Measurements from ENCODE around the gene ZNF205. TPM values are rescaled to one million over a fixed set of nuclear protein-coding genes. Genes with fewer than 3 reads are reported as not detected.

The ZNF205 gene
- total and polyA plus RNA-seq, 2 of the 13 experiments (the other 11 are each of a cell fraction or from before 2014, with no cell fraction given): 5.8 to 10.2 TPM

DNA sequence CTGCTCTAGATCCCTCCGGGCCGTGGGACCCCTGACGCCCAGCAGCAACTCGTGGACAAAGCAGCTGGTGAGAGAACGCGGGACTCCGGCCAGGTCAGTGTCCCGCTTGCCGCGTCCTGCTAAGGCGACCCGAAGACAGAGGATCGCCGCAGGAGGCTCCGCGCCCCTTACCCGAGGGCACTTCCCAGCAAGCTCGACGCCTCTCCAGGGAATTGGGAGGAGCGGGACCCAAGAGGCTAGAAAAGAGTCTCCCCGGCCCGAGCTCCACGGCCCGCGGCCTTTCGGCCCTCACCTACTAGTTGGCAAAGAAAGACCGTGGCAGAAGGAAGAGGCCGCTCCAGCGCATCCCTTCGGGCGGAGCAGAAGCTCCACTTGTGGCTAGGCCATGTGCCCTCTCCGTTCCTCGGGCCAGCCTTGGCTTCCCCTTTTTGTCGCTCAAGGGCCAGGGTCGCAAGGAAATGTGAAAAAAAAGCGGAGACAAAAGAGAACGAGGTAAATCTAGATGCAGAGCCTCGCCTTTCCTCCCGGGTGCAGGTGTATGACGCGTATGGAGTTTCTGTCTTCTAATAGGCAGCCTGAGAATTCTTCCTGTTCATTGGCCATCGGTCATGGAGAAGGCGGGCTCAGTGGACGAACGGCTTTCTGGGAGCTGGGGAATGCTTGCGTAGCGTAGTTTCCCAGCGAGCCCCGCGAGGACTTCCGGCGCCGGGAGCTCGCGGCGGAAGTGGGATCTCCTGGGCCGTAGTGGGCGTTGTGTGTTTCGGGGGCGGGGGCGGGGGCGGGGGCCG, 22.1 kb downstream of the ZNF205 start, which contains the start of gene ZNF213 (continued):
- peak; percentile 97 for TF ChIP-seq ZFX (CRISPR knock-in tag; IDR thresholded peaks at IDR 0.05; ENCODE audit: low read depth)
- TF ChIP-seq ZNF572 (CRISPR knock-in tag; IDR thresholded peaks at IDR 0.05): 0 out of 2 replicates have a peak, but pooled peaks have one; percentile 44
- TF ChIP-seq HOXA5 (CRISPR knock-in tag; IDR thresholded peaks at IDR 0.05): no peak
- no peak for TF ChIP-seq ZNF761 (CRISPR knock-in tag; conservative IDR thresholded peaks at IDR 0.05)
- no peak for TF ChIP-seq ETV5 (CRISPR knock-in tag; IDR thresholded peaks at IDR 0.05; ENCODE audit: borderline replicate concordance)
- TF ChIP-seq, protein P1, sequence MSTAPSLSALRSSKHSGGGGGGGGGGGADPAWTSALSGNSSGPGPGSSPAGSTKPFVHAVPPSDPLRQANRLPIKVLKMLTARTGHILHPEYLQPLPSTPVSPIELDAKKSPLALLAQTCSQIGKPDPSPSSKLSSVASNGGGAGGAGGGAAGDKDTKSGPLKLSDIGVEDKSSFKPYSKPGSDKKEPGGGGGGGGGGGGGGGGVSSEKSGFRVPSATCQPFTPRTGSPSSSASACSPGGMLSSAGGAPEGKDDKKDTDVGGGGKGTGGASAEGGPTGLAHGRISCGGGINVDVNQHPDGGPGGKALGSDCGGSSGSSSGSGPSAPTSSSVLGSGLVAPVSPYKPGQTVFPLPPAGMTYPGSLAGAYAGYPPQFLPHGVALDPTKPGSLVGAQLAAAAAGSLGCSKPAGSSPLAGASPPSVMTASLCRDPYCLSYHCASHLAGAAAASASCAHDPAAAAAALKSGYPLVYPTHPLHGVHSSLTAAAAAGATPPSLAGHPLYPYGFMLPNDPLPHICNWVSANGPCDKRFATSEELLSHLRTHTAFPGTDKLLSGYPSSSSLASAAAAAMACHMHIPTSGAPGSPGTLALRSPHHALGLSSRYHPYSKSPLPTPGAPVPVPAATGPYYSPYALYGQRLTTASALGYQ (CRISPR knock-in tag; IDR thresholded peaks at IDR 0.05): peak; percentile 48; the same call in 1 of the 2 replicates
- TF ChIP-seq, protein P2, sequence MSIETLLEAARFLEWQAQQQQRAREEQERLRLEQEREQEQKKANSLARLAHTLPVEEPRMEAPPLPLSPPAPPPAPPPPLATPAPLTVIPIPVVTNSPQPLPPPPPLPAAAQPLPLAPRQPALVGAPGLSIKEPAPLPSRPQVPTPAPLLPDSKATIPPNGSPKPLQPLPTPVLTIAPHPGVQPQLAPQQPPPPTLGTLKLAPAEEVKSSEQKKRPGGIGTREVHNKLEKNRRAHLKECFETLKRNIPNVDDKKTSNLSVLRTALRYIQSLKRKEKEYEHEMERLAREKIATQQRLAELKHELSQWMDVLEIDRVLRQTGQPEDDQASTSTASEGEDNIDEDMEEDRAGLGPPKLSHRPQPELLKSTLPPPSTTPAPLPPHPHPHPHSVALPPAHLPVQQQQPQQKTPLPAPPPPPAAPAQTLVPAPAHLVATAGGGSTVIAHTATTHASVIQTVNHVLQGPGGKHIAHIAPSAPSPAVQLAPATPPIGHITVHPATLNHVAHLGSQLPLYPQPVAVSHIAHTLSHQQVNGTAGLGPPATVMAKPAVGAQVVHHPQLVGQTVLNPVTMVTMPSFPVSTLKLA (IDR thresholded peaks at IDR 0.05): 0 out of 2 replicates have a peak, but pooled peaks have one; percentile 3
- TF ChIP-seq FIP1L1 (IDR thresholded peaks at IDR 0.05; ENCODE audit: borderline replicate concordance, insufficient read depth, low read depth, low read length): no peak
- no peak for TF ChIP-seq ZNF652 (CRISPR knock-in tag; IDR thresholded peaks at IDR 0.05; ENCODE audit: borderline replicate concordance, low read depth)
- TF ChIP-seq ZNF496 (CRISPR knock-in tag; IDR thresholded peaks at IDR 0.05; ENCODE audit: insufficient replicate concordance): no peak
- TF ChIP-seq RFX1 (IDR thresholded peaks at IDR 0.05): no peak
- TF ChIP-seq PHF20 (CRISPR knock-in tag; IDR thresholded peaks at IDR 0.05): peak; percentile 84
- 0 out of 2 replicates have a peak, but pooled peaks have one; percentile 13 for TF ChIP-seq ZNF510 (CRISPR knock-in tag; IDR thresholded peaks at IDR 0.05; ENCODE audit: low read depth)
- TF ChIP-seq PHB2 (IDR thresholded peaks at IDR 0.05; ENCODE audit: partially characterized antibody): no peak
- peak; percentile 74; the same call in 1 of the 2 replicates for TF ChIP-seq ELF1 (CRISPR knock-in tag; IDR thresholded peaks at IDR 0.05)
- no peak for TF ChIP-seq HNRNPUL1 (IDR thresholded peaks at IDR 0.05; ENCODE audit: low read depth, low read length)
- no peak for TF ChIP-seq ZNF296 (CRISPR knock-in tag; conservative IDR thresholded peaks at IDR 0.05)
- TF ChIP-seq, protein P3, sequence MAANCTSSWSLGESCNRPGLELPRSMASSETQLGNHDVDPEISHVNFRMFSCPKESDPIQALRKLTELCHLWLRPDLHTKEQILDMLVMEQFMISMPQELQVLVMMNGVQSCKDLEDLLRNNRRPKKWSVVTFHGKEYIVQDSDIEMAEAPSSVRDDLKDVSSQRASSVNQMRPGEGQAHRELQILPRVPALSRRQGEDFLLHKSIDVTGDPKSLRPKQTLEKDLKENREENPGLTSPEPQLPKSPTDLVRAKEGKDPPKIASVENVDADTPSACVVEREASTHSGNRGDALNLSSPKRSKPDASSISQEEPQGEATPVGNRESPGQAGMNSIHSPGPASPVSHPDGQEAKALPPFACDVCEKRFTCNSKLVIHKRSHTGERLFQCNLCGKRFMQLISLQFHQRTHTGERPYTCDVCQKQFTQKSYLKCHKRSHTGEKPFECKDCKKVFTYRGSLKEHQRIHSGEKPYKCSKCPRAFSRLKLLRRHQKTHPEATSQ (CRISPR knock-in tag; IDR thresholded peaks at IDR 0.05; ENCODE audit: borderline replicate concordance): no peak
- TF ChIP-seq CREB1 (IDR thresholded peaks at IDR 0.05): peak; percentile 91
- peak; percentile 97 for TF ChIP-seq CREB1 (CRISPR knock-in tag; IDR thresholded peaks at IDR 0.05)
- no peak for TF ChIP-seq TMF1 (CRISPR knock-in tag; IDR thresholded peaks at IDR 0.05; ENCODE audit: low read depth)
- 0 out of 2 replicates have a peak, but pooled peaks have one; percentile 6 for TF ChIP-seq ZNF543 (CRISPR knock-in tag; IDR thresholded peaks at IDR 0.05)
- no peak for TF ChIP-seq ZNF720 (CRISPR knock-in tag; IDR thresholded peaks at IDR 0.05)
- TF ChIP-seq EEA1 (CRISPR knock-in tag; IDR thresholded peaks at IDR 0.05; ENCODE audit: borderline replicate concordance): no peak
- peak; percentile 24; the same call in 1 of the 2 replicates for TF ChIP-seq ZNF563 (CRISPR knock-in tag; IDR thresholded peaks at IDR 0.05)
- TF ChIP-seq NCOR1 (IDR thresholded peaks at IDR 0.05; ENCODE audit: borderline replicate concordance, low read length): no peak
- TF ChIP-seq ZSCAN21 (CRISPR knock-in tag; IDR thresholded peaks at IDR 0.05; ENCODE audit: borderline replicate concordance): no peak

All from HepG2 (cell line).